AG10803 (cell line): ENCODE data around the gene AHNAK2.

Source experiments
- DNase-seq: peaks from one replicate; pipeline ENCODE4 v3.0.0; 2010; ENCODE audit warnings: low read depth
- H3K4me3 ChIP-seq: 2 replicates; pipeline ENCODE4 v1.5.1; 2011; ENCODE audit warnings: mild to moderate bottlenecking, low read length, control low read depth
- CTCF ChIP-seq: conservative IDR thresholded peaks from 2 replicates; pipeline ENCODE4 v1.5.1; 2011; ENCODE audit warnings: mild to moderate bottlenecking, low read length, control low read depth, inconsistent platforms

AHNAK2 gene

GRCh38 chr14:104935026-104935650 lies 43.0 kb downstream of the AHNAK2 start:
- H3K4me3 ChIP-seq: no peak overlapping the region
- no peak for DNase-seq
- TF ChIP-seq CTCF: no peak

- TF ChIP-seq CTCF: no peak
- no peak for DNase-seq
Observed at GRCh38 chr14:104933746-104934733, 44.1 kb downstream of the AHNAK2 start.

GRCh38 chr14:104932676-104933631 lies 45.2 kb downstream of the AHNAK2 start:
- H3K4me3 ChIP-seq: peak overlapping the region; percentile 58
- peak; percentile 52; the same call in 1 of the 2 replicates for TF ChIP-seq CTCF
- DNase-seq: peak; percentile 82

More at GRCh38 chr14:104933746-104934733, 44.1 kb downstream of the AHNAK2 start:
- no peak overlapping the region for H3K4me3 ChIP-seq

GRCh38 chr14:104931771-104932675 lies 46.2 kb downstream of the AHNAK2 start:
- H3K4me3 ChIP-seq: no peak overlapping the region
- no peak for TF ChIP-seq CTCF
- no peak for DNase-seq

GRCh38 chr14:104931304-104931770 lies 46.8 kb downstream of the AHNAK2 start:
- no peak for DNase-seq
- no peak overlapping the region for H3K4me3 ChIP-seq
- TF ChIP-seq CTCF: no peak
